Activated CD8-positive, alpha-beta memory T cell treated with anti-CD3 and anti-CD28 coated beads for 1 hour (primary cell): ENCODE measurements around the gene KRTAP8-1.

Source experiments
- DNase-seq, 2 donors: peaks; one replicate each; pipeline ENCODE4 v3.0.0-alpha.2; 2020; ENCODE audit warnings: low read depth in 1 of 2; ENCODE audit errors: extremely low read depth in 1 of 2

Gene KRTAP8-1

DNA sequence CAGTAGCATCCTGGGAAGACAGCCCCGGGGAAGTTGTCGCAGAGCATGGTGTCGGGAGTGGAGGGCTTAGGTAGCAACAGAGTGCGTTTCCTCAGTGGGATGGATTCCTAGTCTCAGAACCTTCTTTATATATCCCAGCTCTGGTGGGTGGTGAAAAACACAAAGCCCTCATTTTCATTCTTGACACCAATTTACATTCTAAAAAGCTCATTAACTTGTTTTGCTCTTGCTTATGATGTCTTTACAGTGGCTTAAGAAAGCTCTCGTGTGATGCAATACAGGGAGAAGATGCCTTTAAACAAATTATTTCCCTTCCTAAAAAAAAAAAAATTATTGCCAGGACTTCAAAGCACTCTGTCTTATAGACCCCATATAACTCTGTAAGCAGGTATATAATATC is at the start of gene KRTAP8-1:
Gene KRTAP8-1, minus strand, starts transcription at position 101 of the 400 bp plus-strand sequence. Its CDS starts 54 bp downstream, at position 47.
- DNase-seq = no peak

- DNase-seq = no peak
Observed at GRCh38 chr21:30847627-30848500, 34.8 kb upstream of the KRTAP8-1 start.

- DNase-seq = no peak
Observed at GRCh38 chr21:30842990-30843389, 29.9 kb upstream of the KRTAP8-1 start.

GRCh38 chr21:30839304-30839703 is 26.2 kb upstream of the KRTAP8-1 start:
- DNase-seq = no peak

- DNase-seq = no peak
Observed at GRCh38 chr21:30838536-30838935, 25.5 kb upstream of the KRTAP8-1 start.

DNA sequence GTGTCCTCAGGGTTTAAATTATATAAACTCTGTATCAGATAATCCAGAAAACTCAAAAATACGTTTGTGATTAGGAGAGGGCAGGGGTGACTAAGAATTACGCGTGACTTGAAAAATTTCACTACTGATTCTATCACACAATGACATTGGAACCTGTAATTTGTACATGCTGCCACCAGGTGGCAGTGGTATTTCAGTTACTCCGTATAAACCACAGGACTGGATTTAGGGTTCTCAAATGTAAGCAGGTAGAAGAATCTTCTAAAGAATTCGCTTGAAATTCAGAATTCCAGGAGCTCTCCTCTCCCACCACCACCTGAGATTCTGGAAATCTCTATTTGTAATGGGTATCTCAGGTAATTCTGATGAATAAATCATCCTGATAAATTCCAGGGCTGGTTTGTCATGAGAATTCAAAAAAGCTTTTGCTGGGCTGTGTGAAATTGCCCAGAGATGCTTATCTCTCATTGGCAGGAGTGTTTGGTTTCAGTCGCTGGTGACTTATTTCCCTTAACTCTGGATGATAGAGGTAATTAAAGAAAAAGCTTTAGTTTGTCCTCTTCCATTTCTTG is 18.2 kb upstream of the KRTAP8-1 start:
- DNase-seq = no peak

DNA sequence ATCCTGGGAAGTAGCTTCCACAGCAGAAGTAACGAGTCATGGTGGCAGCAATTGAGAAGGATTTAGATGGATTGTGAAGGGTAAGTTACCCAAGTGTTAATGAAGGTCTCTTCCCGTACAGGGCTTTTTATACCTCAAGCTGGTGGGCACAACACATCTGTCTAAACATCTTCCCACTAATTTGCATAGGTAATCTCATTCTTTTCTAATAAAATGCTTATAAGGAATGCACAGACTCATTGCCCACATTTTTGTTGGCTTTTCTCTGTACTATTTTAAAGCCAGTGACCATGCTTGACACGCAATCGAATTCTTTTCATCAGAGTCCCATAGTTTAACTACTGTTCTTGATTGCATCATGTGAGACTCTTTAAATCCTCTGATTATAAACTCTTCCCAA is 16.6 kb upstream of the KRTAP8-1 start, which contains the start of gene KRTAP7-1:
Gene KRTAP7-1, minus strand, starts transcription at position 101 of the 400 bp plus-strand sequence. Its CDS starts 61 bp downstream, at position 40.
- DNase-seq = no peak

- no peak for DNase-seq
Observed at GRCh38 chr21:30818837-30819610, 6.0 kb upstream of the KRTAP8-1 start.

- DNase-seq = no peak
Observed at GRCh38 chr21:30800605-30801004, 12.5 kb downstream of the KRTAP8-1 start.

GRCh38 chr21:30793581-30794314 is 19.3 kb downstream of the KRTAP8-1 start:
- no peak for DNase-seq

GRCh38 chr21:30779249-30779648 is 33.8 kb downstream of the KRTAP8-1 start:
- DNase-seq = no peak

DNA sequence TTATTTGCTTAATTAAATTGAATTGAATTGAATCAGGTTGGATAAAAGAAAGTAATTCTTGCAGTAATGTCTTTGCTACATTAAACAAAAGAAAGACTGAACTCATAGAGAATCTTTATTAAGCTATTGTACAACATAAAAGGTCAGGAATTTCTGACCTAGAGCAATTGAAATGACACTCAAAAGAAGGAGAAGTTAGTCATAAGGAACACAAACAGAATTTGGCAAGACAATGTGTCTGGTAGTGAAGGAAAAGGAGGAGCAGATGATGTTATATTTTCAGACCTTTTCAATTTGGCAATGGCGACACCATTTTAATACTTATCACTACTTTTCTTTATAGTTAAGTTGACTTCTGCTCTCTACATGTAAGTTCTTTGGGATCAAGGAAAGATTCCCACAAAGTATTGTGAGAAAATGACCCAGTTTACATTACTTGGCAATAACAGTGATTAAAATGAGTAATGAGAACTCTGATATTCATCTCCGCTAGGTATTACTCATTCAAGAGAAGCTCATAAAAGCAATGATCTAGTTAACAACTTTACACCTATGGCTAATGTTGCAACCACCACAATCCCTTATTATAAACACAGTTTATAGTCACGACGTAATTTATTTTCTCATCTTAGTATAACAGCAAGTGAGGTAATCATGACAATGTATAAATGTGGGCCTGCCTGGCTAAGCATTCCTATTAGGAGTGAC is 43.2 kb downstream of the KRTAP8-1 start:
- DNase-seq = no peak
